Suppressor macrophage treated with lipopolysaccharide for 1 hour (primary cell): Measurements from ENCODE around the gene SOWAHB.

Experiments used
- DNase-seq, 3 donors: peaks; one replicate each; pipeline ENCODE4 v3.0.0-alpha.2; 2020 to 2022

Gene SOWAHB

DNA sequence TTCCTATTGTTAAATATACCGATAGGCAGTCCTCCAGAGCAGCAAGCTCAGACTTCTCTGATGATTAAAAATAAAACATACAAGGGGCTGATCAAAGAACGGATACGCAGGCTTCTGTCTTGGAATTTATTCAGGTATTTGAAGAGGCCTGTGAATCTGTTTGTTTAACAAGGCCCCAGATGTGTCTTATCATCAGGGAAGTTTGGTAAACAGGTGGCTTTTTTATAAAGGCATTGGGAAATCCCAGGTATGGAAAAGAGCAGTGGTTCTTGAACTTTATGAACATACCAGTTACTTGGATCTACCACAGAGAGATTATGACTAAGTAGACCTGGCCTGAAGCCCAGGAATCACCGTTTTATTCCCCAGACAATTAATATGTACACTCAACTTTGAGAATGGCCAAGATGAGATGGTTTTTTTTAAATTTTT is 47.9 kb downstream of the SOWAHB start:
- DNase-seq: no peak
